ENCODE results near the gene FFAR1.

- no peak for TF ChIP-seq PATZ1 (CRISPR knock-in tag; IDR thresholded peaks at IDR 0.05; ENCODE audit: borderline replicate concordance)
- TF ChIP-seq ZNF565 (CRISPR knock-in tag; conservative IDR thresholded peaks at IDR 0.05; ENCODE audit: low read depth) = no peak
- no peak for TF ChIP-seq ARNTL (CRISPR knock-in tag; IDR thresholded peaks at IDR 0.05; ENCODE audit: borderline replicate concordance, low read depth)
- no peak for TF ChIP-seq CREB5 (CRISPR knock-in tag; IDR thresholded peaks at IDR 0.05; ENCODE audit: low read depth)
- no peak for TF ChIP-seq ZFP3 (CRISPR knock-in tag; IDR thresholded peaks at IDR 0.05)
- TF ChIP-seq ZNF70 (CRISPR knock-in tag; IDR thresholded peaks at IDR 0.05) = no peak
- TF ChIP-seq RARB (CRISPR knock-in tag; IDR thresholded peaks at IDR 0.05) = no peak
- TF ChIP-seq ZFP30 (CRISPR knock-in tag; IDR thresholded peaks at IDR 0.05) = no peak
- no peak for TF ChIP-seq ESRRG (CRISPR knock-in tag; IDR thresholded peaks at IDR 0.05)
- no peak for TF ChIP-seq BACH2 (CRISPR knock-in tag; IDR thresholded peaks at IDR 0.05; ENCODE audit: borderline replicate concordance)
- TF ChIP-seq ZC3H10 (CRISPR knock-in tag; IDR thresholded peaks at IDR 0.05) = no peak
- TF ChIP-seq OSR1 (CRISPR knock-in tag; IDR thresholded peaks at IDR 0.05) = no peak
Measured at GRCh38 chr19:35304036-35304435, 43.7 kb upstream of the FFAR1 start.

Measured in SK-N-SH treated with all-trans-retinoic acid at 6 μM for 48 hours (cell line).